ENCODE measurements around the gene BCL7A.

The BCL7A gene

DNA sequence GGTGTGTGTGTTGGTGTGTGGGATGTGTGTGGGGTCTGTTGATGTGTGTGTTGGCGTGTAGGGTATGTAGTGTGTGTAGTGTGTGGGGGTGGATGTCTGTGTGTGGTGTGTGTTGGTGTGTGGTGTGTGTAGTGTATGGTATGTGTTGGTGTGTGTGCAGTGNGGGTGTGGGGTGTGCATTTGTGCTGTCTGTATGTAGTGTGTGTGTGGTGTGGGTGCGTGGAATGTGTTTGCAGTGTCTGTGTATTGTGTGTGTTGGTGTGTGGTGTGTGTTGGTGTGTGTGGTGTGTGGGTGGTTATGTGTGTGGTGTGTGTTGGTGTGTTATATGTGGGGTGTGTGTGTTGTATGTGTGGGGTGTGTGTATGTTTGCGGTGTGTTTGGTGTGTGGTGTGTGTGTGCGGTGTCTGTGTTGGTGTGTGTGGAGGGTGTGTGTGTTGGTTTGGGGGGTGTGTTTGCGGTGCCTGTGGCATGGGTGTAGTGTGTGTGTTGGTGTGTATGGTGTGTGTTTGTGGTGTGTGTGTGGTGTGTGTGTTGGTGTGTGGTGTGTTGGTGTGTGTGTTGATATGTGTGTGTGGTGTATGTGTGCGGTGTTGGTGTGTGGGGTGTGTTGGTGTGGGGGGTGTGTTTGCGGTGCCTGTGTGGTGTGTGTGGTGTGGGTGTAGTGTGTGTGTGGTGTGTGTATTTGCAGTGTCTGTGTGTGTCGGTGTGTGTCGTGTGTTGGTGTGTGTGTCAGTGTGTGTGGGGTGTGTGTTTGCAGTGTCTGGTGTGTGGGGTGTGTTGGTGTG is 71.6 kb downstream of the BCL7A start:
- Histone ChIP-seq H3K27ac (ENCODE audit: low read depth, low read length) (no peak overlapping the region), H3K36me3 (ENCODE audit: control insufficient read depth, insufficient read depth, low read length) (no peaks in the 10 kb centered on the region), H3K4me1 (ENCODE audit: control insufficient read depth, insufficient read depth, low read length) (peaks cover 12% of the 10 kb centered on the region; the same call in 1 of the 2 replicates), H3K9ac (ENCODE audit: low read depth, low read length) (no peak overlapping the region), H3K9me3 (ENCODE audit: control insufficient read depth, insufficient read depth, low read length) (no peaks in the 10 kb centered on the region), H3K4me3 (ENCODE audit: low read depth, low read length) (no peak overlapping the region), H3K27me3 (ENCODE audit: control insufficient read depth, insufficient read depth, low read length) (no peaks in the 10 kb centered on the region)

DNA sequence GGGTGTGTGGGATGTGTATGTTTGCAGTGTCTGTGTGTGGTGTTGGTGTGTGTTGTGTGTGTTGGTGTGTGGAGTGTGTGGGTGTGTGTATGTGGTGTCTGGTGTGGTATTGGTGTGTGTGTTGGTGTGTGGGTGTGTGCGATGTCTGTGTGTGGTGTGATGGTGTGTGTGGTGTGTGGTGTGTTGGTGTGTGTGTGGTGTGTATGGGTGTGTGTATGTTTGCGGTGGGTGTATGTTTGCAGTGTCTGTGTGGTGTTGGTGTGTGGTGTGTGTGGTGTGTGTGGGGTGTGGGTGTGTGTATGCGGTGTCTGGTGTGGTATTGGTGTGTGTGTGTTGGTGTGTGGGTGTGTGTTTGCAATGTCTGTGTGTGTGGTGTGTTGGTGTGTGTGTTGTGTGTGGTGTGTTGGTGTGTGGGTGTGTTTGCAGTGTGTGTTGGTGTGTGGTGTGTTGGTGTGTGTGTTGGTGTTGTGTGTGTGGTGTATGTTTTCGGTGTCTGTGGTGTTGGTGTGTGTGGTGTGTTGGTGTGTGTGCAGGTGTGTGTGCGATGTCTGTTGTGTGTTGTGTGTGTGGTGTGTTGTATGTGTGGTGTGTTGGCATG is 72.6 kb downstream of the BCL7A start:
- H3K9me3 ChIP-seq (ENCODE audit: control insufficient read depth, insufficient read depth, low read length): no peaks in the 10 kb centered on the region
- H3K4me3 ChIP-seq (ENCODE audit: low read depth, low read length): no peak overlapping the region
- H3K4me1 ChIP-seq (ENCODE audit: control insufficient read depth, insufficient read depth, low read length): peaks cover 6% of the 10 kb centered on the region; the same call in 1 of the 2 replicates
- no peaks in the 10 kb centered on the region for H3K36me3 ChIP-seq (ENCODE audit: control insufficient read depth, insufficient read depth, low read length)
- no peaks in the 10 kb centered on the region for H3K27me3 ChIP-seq (ENCODE audit: control insufficient read depth, insufficient read depth, low read length)
- no peak overlapping the region for H3K9ac ChIP-seq (ENCODE audit: low read depth, low read length)
- H3K27ac ChIP-seq (ENCODE audit: low read depth, low read length): no peak overlapping the region

DNA sequence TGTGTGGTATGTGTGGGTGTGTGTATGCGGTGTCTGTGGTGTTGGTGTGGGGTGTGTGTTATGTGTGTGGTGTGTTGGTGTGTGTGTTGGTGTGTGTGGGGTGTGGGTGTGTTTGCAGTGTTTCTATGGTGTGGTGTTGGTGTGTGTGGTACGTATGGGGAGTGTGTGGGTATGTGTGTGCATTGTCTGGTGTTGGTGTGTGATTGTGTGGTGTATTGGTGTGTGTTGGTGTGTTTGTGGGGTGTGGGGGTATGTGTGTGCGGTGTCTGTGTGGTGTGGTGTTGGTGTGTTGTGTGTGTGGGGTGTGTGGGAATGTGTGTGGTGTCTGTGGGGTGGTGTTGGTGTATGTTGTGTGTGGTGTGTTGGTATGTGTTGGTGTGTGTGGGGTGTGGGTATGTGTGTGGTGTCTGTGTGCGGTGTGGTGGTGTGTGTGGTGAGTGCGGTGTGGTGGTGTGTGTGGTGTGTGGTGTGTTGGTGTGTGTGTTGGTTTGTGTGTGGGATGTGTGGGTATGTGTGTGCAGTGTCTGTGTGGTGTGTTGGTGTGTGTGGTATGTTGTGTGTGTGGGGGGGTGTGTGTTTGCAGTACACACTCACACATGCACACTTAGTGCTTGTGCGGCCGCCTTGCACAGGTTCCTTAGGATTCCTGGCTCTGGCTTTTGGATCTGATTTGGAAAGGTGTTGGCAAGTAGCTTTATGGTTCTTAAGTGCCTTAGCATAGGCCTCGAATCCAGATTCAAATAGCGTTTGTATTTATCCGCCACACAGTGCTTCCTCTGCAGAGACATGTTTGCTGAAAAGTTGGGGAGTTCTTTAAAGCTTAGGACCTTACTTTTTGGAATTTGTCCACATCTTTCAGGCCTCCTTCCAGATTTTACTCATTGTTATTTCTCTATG is 73.3 kb downstream of the BCL7A start:
- Histone ChIP-seq H3K9ac (ENCODE audit: low read depth, low read length) (no peak overlapping the region), H3K27ac (ENCODE audit: low read depth, low read length) (no peak overlapping the region), H3K27me3 (ENCODE audit: control insufficient read depth, insufficient read depth, low read length) (no peaks in the 10 kb centered on the region), H3K4me3 (ENCODE audit: low read depth, low read length) (no peak overlapping the region), H3K36me3 (ENCODE audit: control insufficient read depth, insufficient read depth, low read length) (no peaks in the 10 kb centered on the region), H3K4me1 (ENCODE audit: control insufficient read depth, insufficient read depth, low read length) (0 out of 2 replicates have a peak, but pooled peaks cover 5% of the 10 kb centered on the region), H3K9me3 (ENCODE audit: control insufficient read depth, insufficient read depth, low read length) (no peaks in the 10 kb centered on the region)

DNA sequence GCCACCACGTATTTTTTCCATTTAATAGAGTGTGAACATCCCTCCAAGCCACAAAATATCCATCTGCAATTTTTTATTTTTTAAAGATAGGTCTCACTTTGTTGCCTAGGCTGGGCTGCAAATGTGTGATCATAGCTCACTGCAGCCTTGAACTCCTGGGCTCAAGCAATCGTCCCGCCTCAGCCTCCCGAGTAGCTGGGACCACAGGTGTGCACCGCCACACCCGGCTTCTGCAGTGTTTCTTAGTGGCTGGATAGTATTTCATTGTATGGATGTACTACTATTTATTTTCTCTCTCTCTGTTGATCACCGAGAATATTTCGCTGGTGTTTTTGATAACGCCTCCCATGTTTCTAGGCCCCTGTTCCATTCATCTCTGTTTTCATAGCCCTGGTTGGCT is 74.3 kb downstream of the BCL7A start:
- H3K9ac ChIP-seq (ENCODE audit: low read depth, low read length): no peak overlapping the region
- no peak overlapping the region for H3K27ac ChIP-seq (ENCODE audit: low read depth, low read length)

DNA sequence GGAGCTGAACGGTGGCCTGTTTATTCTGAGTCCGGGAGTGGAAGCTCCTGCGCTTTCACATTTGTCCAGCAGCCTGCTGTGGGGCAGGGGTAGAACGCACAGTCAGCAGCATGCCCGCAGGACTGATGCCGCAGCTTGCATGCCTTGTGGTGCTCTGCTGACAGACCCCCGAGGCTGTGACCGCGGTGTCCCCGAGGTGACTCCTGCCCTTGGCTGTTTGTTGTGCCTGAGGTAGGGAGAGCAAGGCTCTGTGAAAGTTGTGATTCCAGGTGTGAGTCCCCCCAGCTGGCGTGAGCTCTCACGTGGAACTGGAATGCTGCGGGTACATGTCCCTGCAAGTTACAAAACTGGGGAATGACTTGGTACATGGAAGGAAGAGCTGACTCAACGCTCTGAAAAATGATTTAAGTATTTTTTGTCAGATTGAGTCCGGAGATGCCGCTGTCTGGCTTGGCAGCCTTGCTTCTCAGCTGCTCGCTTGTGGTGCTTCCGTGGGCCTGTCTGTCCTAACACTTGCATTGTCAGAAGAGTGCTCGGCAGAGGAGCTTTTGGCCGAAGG is 75.0 kb downstream of the BCL7A start:
- H3K27me3 ChIP-seq (ENCODE audit: control insufficient read depth, insufficient read depth, low read length): no peaks in the 10 kb centered on the region
- H3K4me1 ChIP-seq (ENCODE audit: control insufficient read depth, insufficient read depth, low read length): 0 out of 2 replicates have a peak, but pooled peaks cover 5% of the 10 kb centered on the region
- no peaks in the 10 kb centered on the region for H3K9me3 ChIP-seq (ENCODE audit: control insufficient read depth, insufficient read depth, low read length)
- H3K4me3 ChIP-seq (ENCODE audit: low read depth, low read length): no peak overlapping the region
- no peak overlapping the region for H3K27ac ChIP-seq (ENCODE audit: low read depth, low read length)
- H3K36me3 ChIP-seq (ENCODE audit: control insufficient read depth, insufficient read depth, low read length): no peaks in the 10 kb centered on the region
- H3K9ac ChIP-seq (ENCODE audit: low read depth, low read length): no peak overlapping the region

More for the DNA sequence above, 74.3 kb downstream of the BCL7A start:
- Histone ChIP-seq H3K4me1 (ENCODE audit: control insufficient read depth, insufficient read depth, low read length) (0 out of 2 replicates have a peak, but pooled peaks cover 5% of the 10 kb centered on the region), H3K36me3 (ENCODE audit: control insufficient read depth, insufficient read depth, low read length) (no peaks in the 10 kb centered on the region), H3K9me3 (ENCODE audit: control insufficient read depth, insufficient read depth, low read length) (no peaks in the 10 kb centered on the region), H3K4me3 (ENCODE audit: low read depth, low read length) (no peak overlapping the region), H3K27me3 (ENCODE audit: control insufficient read depth, insufficient read depth, low read length) (no peaks in the 10 kb centered on the region)

DNA sequence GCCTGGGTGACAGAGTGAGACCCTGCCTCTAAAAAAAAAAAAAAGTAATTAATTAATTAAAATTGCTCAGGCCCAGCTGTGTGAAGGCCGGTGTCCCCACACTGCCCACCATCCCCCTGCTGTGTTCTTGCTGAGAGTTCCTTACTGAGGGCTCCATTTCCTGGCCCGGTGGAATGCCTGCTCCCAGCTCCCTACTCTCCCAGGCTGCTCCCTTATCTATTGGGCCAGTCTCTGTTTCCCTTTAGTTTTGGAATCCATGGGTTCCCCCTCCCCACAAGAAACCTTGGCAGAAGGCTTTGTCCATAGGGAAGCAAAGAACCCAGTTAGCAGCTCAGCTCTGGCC is 75.9 kb downstream of the BCL7A start:
- H3K27ac ChIP-seq (ENCODE audit: low read depth, low read length): peak overlapping the region; percentile 60
- H3K4me3 ChIP-seq (ENCODE audit: low read depth, low read length): no peak overlapping the region
- H3K27me3 ChIP-seq (ENCODE audit: control insufficient read depth, insufficient read depth, low read length): no peaks in the 10 kb centered on the region
- no peaks in the 10 kb centered on the region for H3K9me3 ChIP-seq (ENCODE audit: control insufficient read depth, insufficient read depth, low read length)
- no peaks in the 10 kb centered on the region for H3K36me3 ChIP-seq (ENCODE audit: control insufficient read depth, insufficient read depth, low read length)
- no peak overlapping the region for H3K9ac ChIP-seq (ENCODE audit: low read depth, low read length)
- 0 out of 2 replicates have a peak, but pooled peaks cover 5% of the 10 kb centered on the region for H3K4me1 ChIP-seq (ENCODE audit: control insufficient read depth, insufficient read depth, low read length)

DNA sequence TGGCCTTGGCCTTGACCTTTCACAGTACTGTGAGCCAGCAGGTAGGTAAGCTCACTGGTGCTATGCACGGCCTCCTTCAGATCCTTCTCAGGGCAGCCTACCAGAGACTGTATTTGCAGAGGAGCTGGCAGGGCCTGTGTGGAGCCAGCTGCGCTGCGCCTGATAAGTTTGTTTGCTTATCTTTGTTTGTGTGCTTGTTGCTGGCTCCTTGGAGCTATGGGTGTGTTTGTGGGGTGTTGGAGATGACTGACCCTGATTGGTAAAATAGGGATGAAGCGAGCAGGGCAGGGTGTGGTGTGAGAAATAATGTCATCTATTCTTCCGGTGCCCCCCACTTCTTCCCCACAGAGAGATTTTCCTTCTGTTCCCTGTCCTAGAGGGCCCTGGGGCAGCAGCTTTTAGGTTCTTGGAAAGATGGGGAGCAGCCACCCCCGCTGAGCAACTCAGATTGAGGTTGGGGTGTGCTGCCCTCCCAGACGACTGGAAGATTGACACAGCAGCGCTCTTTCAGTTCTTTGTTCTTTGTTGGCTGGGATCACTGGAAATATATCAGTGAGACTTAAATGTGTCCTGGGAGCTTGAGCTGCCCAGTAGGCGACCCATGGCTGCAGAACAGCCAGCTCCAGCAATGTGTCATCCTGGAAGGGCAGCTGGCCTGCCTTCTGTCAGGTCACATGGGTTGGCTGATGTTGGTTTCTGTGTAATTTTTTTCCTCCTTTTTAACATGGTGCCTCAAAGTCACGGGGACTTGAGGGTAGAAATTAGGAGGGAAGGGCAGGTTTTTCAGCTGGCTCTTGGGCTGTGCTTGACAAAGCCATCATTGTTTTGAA is 76.5 kb downstream of the BCL7A start:
- H3K27me3 ChIP-seq (ENCODE audit: control insufficient read depth, insufficient read depth, low read length): no peaks in the 10 kb centered on the region
- no peak overlapping the region for H3K9ac ChIP-seq (ENCODE audit: low read depth, low read length)
- no peaks in the 10 kb centered on the region for H3K36me3 ChIP-seq (ENCODE audit: control insufficient read depth, insufficient read depth, low read length)
- H3K4me1 ChIP-seq (ENCODE audit: control insufficient read depth, insufficient read depth, low read length): 0 out of 2 replicates have a peak, but pooled peaks cover 5% of the 10 kb centered on the region
- no peaks in the 10 kb centered on the region for H3K9me3 ChIP-seq (ENCODE audit: control insufficient read depth, insufficient read depth, low read length)
- peak overlapping the region; percentile 60 for H3K27ac ChIP-seq (ENCODE audit: low read depth, low read length)
- H3K4me3 ChIP-seq (ENCODE audit: low read depth, low read length): no peak overlapping the region

DNA sequence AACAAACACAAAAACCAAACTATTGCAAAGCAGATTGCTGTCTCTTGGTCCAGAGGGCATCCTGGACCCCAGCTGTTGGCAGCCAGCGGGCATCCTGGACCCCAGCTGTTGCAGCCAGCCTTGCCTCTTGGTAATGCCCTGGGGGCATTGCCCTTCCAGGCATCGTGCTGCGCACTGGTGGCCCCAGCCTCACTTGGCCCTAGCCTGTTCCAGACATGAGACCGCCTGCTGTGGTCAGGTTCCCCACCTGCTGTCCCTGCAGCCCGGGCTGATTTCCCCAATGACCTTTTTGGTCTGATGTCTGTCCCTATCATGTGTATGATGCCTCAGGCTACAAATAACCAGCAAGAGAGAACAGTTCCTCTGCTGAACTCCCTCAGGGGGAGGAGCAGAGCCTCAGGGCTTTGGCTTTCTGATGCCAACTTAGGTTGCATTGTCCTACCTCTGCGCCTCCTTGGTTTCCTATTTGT is 77.6 kb downstream of the BCL7A start:
- H3K4me1 ChIP-seq (ENCODE audit: control insufficient read depth, insufficient read depth, low read length): 0 out of 2 replicates have a peak, but pooled peaks cover 5% of the 10 kb centered on the region

DNA sequence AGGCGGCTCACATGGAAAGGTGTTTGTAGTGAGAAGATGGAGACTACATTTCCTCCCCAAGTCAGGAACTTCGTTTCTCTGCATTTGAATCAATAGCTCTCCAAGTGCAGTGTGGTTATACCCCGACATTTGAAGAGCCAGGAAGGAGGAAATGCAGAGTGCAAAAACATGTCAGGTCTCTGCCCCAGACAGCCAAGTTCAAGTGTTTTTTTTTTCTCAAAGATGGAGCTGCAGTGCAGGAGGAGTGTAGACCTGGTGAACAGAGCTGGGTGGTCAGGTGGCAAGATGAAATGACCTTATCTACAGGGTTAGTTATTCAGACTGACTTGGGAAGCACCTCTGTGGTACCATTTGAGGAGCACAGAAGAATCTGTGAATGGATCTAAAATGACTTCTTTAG is 78.2 kb downstream of the BCL7A start:
- no peak overlapping the region for H3K4me3 ChIP-seq (ENCODE audit: low read depth, low read length)

More for the DNA sequence above, 77.6 kb downstream of the BCL7A start:
- Histone ChIP-seq H3K4me3 (ENCODE audit: low read depth, low read length) (no peak overlapping the region), H3K27me3 (ENCODE audit: control insufficient read depth, insufficient read depth, low read length) (no peaks in the 10 kb centered on the region), H3K27ac (ENCODE audit: low read depth, low read length) (no peak overlapping the region), H3K36me3 (ENCODE audit: control insufficient read depth, insufficient read depth, low read length) (no peaks in the 10 kb centered on the region), H3K9me3 (ENCODE audit: control insufficient read depth, insufficient read depth, low read length) (no peaks in the 10 kb centered on the region), H3K9ac (ENCODE audit: low read depth, low read length) (no peak overlapping the region)

DNA sequence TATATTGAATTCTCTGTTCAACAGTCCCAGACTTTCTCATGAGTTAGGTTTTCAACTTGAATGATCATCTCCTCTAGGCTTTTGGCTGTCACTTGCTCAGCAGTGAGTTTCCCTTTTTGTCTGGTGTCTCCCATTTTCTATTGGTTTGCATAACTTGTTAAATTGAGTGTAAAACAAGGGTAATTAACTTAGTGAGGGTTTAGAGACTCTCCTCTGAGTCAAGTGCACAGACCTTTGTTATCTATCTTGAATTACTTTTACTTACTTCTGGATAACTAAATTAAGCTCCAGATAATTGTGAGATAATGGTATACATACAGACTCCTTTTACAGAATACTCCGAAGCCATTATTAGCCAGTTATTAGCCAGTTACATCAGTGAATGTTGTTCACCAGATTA is 78.9 kb downstream of the BCL7A start:
- no peaks in the 10 kb centered on the region for H3K36me3 ChIP-seq (ENCODE audit: control insufficient read depth, insufficient read depth, low read length)
- no peak overlapping the region for H3K27ac ChIP-seq (ENCODE audit: low read depth, low read length)
- H3K9me3 ChIP-seq (ENCODE audit: control insufficient read depth, insufficient read depth, low read length): no peaks in the 10 kb centered on the region
- no peaks in the 10 kb centered on the region for H3K27me3 ChIP-seq (ENCODE audit: control insufficient read depth, insufficient read depth, low read length)
- H3K9ac ChIP-seq (ENCODE audit: low read depth, low read length): no peak overlapping the region
- 0 out of 2 replicates have a peak, but pooled peaks cover 5% of the 10 kb centered on the region for H3K4me1 ChIP-seq (ENCODE audit: control insufficient read depth, insufficient read depth, low read length)
- no peak overlapping the region for H3K4me3 ChIP-seq (ENCODE audit: low read depth, low read length)

More for the DNA sequence above, 78.2 kb downstream of the BCL7A start:
- Histone ChIP-seq H3K4me1 (ENCODE audit: control insufficient read depth, insufficient read depth, low read length) (0 out of 2 replicates have a peak, but pooled peaks cover 5% of the 10 kb centered on the region), H3K9ac (ENCODE audit: low read depth, low read length) (no peak overlapping the region), H3K27me3 (ENCODE audit: control insufficient read depth, insufficient read depth, low read length) (no peaks in the 10 kb centered on the region), H3K36me3 (ENCODE audit: control insufficient read depth, insufficient read depth, low read length) (no peaks in the 10 kb centered on the region), H3K9me3 (ENCODE audit: control insufficient read depth, insufficient read depth, low read length) (no peaks in the 10 kb centered on the region), H3K27ac (ENCODE audit: low read depth, low read length) (no peak overlapping the region)
